NCI-H446 (cell line): Measurements from ENCODE around the gene LIFR.
"Not testable (repeated sequence)": the region's sequence is repeated elsewhere in the genome, so short reads cannot be mapped to it uniquely, and the experiment has no call there.

ENCODE experiments used
- DNase-seq, 2 experiments: peaks; one replicate each; lab custom pipeline; 2025; lab: John Stamatoyannopoulos, UW

The LIFR gene, protein sequence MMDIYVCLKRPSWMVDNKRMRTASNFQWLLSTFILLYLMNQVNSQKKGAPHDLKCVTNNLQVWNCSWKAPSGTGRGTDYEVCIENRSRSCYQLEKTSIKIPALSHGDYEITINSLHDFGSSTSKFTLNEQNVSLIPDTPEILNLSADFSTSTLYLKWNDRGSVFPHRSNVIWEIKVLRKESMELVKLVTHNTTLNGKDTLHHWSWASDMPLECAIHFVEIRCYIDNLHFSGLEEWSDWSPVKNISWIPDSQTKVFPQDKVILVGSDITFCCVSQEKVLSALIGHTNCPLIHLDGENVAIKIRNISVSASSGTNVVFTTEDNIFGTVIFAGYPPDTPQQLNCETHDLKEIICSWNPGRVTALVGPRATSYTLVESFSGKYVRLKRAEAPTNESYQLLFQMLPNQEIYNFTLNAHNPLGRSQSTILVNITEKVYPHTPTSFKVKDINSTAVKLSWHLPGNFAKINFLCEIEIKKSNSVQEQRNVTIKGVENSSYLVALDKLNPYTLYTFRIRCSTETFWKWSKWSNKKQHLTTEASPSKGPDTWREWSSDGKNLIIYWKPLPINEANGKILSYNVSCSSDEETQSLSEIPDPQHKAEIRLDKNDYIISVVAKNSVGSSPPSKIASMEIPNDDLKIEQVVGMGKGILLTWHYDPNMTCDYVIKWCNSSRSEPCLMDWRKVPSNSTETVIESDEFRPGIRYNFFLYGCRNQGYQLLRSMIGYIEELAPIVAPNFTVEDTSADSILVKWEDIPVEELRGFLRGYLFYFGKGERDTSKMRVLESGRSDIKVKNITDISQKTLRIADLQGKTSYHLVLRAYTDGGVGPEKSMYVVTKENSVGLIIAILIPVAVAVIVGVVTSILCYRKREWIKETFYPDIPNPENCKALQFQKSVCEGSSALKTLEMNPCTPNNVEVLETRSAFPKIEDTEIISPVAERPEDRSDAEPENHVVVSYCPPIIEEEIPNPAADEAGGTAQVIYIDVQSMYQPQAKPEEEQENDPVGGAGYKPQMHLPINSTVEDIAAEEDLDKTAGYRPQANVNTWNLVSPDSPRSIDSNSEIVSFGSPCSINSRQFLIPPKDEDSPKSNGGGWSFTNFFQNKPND

DNA sequence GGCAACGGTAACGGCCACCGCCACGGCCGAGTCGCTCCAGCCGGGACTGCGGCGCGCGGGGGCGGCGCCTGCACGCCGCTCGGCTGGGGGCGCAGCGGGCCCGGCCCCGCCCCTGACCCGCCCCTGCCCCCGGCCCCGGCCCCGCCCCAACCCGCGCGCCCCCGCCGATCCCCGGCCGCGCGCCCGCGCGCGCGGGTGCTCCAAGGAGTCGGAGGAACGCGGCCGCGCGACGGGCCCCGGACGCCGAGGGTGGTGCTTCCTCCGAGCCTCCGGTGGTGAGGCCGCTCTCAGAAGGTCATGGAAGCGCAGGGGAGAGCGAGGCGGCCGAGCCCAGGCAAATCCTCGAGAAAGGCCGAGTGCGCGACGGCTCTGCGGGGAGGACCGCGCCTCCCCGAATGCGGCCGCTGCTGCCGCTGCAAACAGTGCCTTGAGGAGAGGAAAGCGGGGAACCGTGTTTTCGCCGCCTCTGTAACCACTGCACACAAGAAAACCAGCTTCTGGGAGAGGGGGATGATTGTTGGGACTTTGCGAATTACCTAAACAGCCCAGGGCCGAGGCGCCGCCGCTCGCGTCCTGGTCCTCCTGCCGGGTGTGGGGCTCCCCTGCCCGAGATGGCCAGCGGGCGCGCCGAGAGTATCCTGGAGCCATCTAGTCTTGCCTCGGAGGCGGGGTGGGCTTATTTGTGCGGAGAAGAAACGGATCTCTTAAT lies at the start of gene LIFR:
LIFR (minus strand) TSS at position 48 of the 709 bp plus-strand sequence. CDS start 25,999 bp downstream, outside the sequence.
- peak in 1 of 2 experiments; percentile 77 for DNase-seq

- DNase-seq = no peak
These were observed 49.2 kb upstream of the LIFR start for GRCh38 chr5:38605610-38606009.

GRCh38 chr5:38603691-38604090 lies 47.2 kb upstream of the LIFR start:
- DNase-seq = no peak

GRCh38 chr5:38602641-38603040 lies 46.2 kb upstream of the LIFR start:
- DNase-seq = no peak

DNA sequence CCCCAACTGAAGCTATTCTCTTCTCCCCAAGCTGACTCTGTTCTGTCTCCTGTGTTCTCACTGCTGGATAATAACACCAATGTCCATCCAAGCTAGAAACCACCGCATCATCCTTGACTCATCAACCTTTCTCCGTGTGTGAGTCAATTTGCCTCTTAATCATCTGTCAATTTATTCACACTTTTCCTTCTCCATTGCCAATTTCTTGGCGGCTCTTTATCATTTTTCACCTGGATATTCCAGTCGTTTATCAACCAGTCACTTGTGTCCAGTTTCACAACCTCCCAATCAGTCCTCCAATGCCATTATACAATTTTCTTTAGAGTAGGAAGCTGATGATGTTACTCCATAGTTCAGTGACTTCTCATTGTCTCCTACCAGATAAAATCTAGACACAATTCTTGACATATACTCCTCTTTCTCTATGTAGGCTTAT lies 45.4 kb upstream of the LIFR start:
- no peak for DNase-seq

- no peak for DNase-seq
These were observed 44.9 kb upstream of the LIFR start for GRCh38 chr5:38601133-38601862.

GRCh38 chr5:38600329-38601045 lies 44.0 kb upstream of the LIFR start:
- no peak for DNase-seq

DNA sequence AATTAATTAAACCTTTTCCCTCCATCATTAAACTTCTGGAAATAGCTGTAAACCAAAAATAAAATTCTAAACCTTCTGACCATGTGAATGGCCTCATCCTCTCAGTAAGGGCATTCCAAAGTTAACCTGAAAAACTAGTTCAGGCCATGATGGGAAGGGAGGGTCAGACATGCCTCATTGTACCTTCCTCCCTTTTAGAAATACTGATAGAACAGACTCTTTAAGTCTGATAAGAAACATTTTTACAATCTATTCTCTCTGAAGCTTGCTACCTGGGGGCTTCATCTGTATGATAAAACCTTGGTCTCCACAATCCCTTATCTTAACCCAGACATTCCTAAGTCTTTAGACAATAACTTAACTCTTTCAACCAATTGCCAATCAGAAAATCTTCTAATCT lies 43.3 kb upstream of the LIFR start:
- DNase-seq = not testable (repeated sequence)

- DNase-seq = no peak
These were observed 42.7 kb upstream of the LIFR start for GRCh38 chr5:38598994-38599617.

- DNase-seq = no peak
These were observed 42.0 kb upstream of the LIFR start for GRCh38 chr5:38598296-38598993.

GRCh38 chr5:38596981-38597380 lies 40.5 kb upstream of the LIFR start:
- DNase-seq = no peak

GRCh38 chr5:38595132-38595745 lies 38.8 kb upstream of the LIFR start:
- no peak for DNase-seq

GRCh38 chr5:38593959-38594358 lies 37.5 kb upstream of the LIFR start:
- DNase-seq = no peak

DNA sequence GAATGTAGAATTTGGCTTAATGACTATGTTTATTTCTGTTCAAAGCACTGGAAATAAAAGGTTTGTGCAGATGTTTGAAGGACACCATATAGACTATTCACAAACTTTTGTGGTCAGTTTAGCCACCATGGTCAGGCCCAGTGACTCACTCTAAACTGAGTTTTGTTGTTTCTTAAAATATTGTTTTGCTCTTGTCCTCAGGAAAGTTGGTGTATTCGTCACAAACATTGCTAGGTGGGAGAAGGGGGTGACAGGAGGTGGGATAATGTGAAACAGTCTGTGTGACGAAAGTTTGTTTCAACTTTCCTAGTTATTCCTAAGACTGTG lies 35.0 kb upstream of the LIFR start:
- DNase-seq = no peak

DNA sequence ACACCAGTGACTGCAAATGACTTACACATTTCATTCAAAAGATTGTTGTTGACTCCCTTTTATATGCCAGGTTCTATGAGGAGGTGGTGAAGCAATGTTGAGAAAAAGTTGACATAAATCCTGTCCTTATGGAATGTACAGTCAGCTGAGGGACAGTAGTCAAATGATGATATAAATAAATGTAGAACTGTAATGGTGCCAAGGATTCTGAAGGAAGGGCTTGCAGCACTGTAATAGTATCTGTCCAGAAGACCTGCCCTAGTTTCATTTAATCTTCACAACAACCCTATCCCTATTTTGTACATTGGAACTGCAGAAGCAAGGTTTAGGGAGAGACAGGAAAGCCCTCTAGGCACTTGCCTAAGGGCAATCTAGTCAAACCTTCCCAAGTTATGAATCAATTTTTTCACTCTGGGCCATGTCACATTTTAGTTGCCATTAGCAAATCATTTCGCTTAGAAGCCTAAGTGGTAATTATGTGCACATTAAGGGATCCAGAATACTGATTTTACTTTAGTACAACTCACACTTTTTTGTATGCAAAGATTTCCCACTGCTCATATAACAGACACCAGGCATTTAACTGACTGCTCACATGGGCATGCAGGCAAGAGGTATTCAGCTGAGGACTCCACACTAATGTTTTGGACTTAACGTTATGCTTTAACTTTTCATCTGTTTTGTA lies 34.5 kb upstream of the LIFR start:
- no peak for DNase-seq

- DNase-seq = no peak
These were observed 33.2 kb upstream of the LIFR start for GRCh38 chr5:38589629-38590028.

GRCh38 chr5:38585816-38586215 lies 29.4 kb upstream of the LIFR start:
- no peak for DNase-seq

GRCh38 chr5:38583500-38583899 lies 27.1 kb upstream of the LIFR start:
- DNase-seq = no peak

GRCh38 chr5:38582975-38583319 lies 26.5 kb upstream of the LIFR start:
- no peak for DNase-seq
